CD4-positive, alpha-beta T cell (primary cell): ENCODE results near the gene DPP4. TPM values are rescaled to one million over a fixed set of nuclear protein-coding genes. Genes with fewer than 3 reads are reported as not detected.
"Not testable (repeated sequence)": the region's sequence is repeated elsewhere in the genome, so short reads cannot be mapped to it uniquely, and the experiment has no call there.

Experiments used
- ATAC-seq: fragments of 200-7000 bp; cut with Tn5 transposase; one replicate; pipeline ENCODE4 v1.10.0; 2022; ENCODE audit warnings: mild to moderate bottlenecking; ENCODE audit not compliant: poor library complexity
- CTCF ChIA-PET: fragments of 350-600 bp; sonication (Branson Sonifier 250); formaldehyde crosslinking; loops from one replicate; lab custom pipeline; 2021; ENCODE audit warnings: antibody characterized with exemption, inconsistent platforms; lab: Charles Lee
- POLR2A ChIA-PET: fragments of 350-600 bp; sonication (Branson Sonifier 250); formaldehyde crosslinking; loops from one replicate; lab custom pipeline; 2021; ENCODE audit warnings: antibody characterized with exemption, inconsistent platforms; lab: Charles Lee
- DNase-seq, 14 experiments: peaks; one replicate each; pipeline ENCODE4 v3.0.0-alpha.2; 2013 to 2020; ENCODE audit warnings: mixed read lengths in 2 of 14
- H3K27ac ChIP-seq, 2 donors: one replicate each; pipeline versions ENCODE4 v1.5.1 to v1.7.0; 2013; ENCODE audit warnings: low read length in 2 of 2, low read depth in 1 of 2, mild to moderate bottlenecking in 1 of 2
- H3K27me3 ChIP-seq, 2 experiments: 1 replicate in 1 of 2; 2 replicates in 1 of 2; pipeline versions ENCODE4 v1.6.1 to v1.7.0; 2013; ENCODE audit warnings: low read length in 2 of 2, control low read depth in 1 of 2, mild to moderate bottlenecking in 1 of 2, moderate library complexity in 1 of 2; ENCODE audit not compliant: insufficient read depth in 2 of 2, control insufficient read depth in 1 of 2
- H3K36me3 ChIP-seq: one replicate; pipeline ENCODE4 v1.6.1; 2013; ENCODE audit warnings: low read length, control low read depth; ENCODE audit not compliant: insufficient read depth
- H3K4me1 ChIP-seq: one replicate; pipeline ENCODE4 v1.6.1; 2013; ENCODE audit warnings: low read length, control low read depth; ENCODE audit not compliant: insufficient read depth
- H3K4me3 ChIP-seq: one replicate; pipeline ENCODE4 v1.5.1; 2013; ENCODE audit warnings: mild to moderate bottlenecking, low read length, moderate library complexity
- H3K9me3 ChIP-seq, 2 experiments: 1 replicate in 1 of 2; 2 replicates in 1 of 2; pipeline versions ENCODE4 v1.6.1 to v1.7.0; 2013; ENCODE audit warnings: low read length in 2 of 2, mild to moderate bottlenecking in 2 of 2, control low read depth in 1 of 2, moderate library complexity in 1 of 2; ENCODE audit not compliant: control insufficient read depth in 1 of 2, insufficient read depth in 1 of 2
- H3K27ac Mint-ChIP-seq: one replicate; pipeline ENCODE4 v1.8.0; 2020; ENCODE audit warnings: mixed read lengths
- H3K27me3 Mint-ChIP-seq: one replicate; pipeline ENCODE4 v1.8.0; 2021; ENCODE audit warnings: mixed read lengths
- H3K36me3 Mint-ChIP-seq: one replicate; pipeline ENCODE4 v1.8.0; 2021; ENCODE audit warnings: low read depth, mixed read lengths
- H3K4me1 Mint-ChIP-seq: one replicate; pipeline ENCODE4 v1.8.0; 2021; ENCODE audit warnings: low read depth, mixed read lengths
- H3K4me3 Mint-ChIP-seq: one replicate; pipeline ENCODE4 v1.8.0; 2020; ENCODE audit warnings: mild to moderate bottlenecking, mixed read lengths
- H3K9me3 Mint-ChIP-seq: one replicate; pipeline ENCODE4 v1.8.0; 2020; ENCODE audit warnings: mixed read lengths
- CTCF ChIP-seq: fragments of 200-600 bp; IDR thresholded peaks from one replicate; pipeline ENCODE4 v1.8.0; 2022; ENCODE audit warnings: antibody characterized with exemption, mild to moderate bottlenecking
- intact Hi-C, 2 experiments: fragments of 100-400 bp; cut with DNase I in 1 of 2; cut with micrococcal nuclease in 1 of 2; formaldehyde crosslinking; loops; one replicate each; pipeline versions ENCODE4 v1.15.1 to v1.9.0; 2023 to 2025; cut with DNase I, micrococcal nuclease
- total RNA-seq, 174 experiments: library from RNA in 2 of 174; stranded (reverse) in 2 of 174; gene quantifications; one replicate each; pipeline ENCODE4 v1.2.3 and lab custom pipeline; 2021 to 2026

The DPP4 gene
- total RNA-seq, 2 experiments from 2014 or later, result 15.5 to 16.7 TPM

GRCh38 chr2:161956738-161957137 is 117.3 kb downstream of the DPP4 start:
- intact Hi-C loops, result loop anchor here in 1 of 2 experiments (5.0 kb wide), 1 partner anchor 36 kb away; no protein-coding TSS in a partner anchor
- Mint-ChIP-seq H3K9me3 (no peaks in the 10 kb centered on the region), H3K36me3 (no peaks in the 10 kb centered on the region), H3K4me3 (peak overlapping the region; percentile 69), H3K4me1 (peaks cover 52% of the 10 kb centered on the region), H3K27ac (peak overlapping the region; percentile 81), H3K27me3 (no peaks in the 10 kb centered on the region)
- ATAC-seq (peak; percentile 43), DNase-seq (peak in 4 of 14 experiments; percentile 12 to 74 (median 43))
- Histone ChIP-seq H3K36me3 (no peaks in the 10 kb centered on the region), H3K27me3 (no peaks in the 10 kb centered on the region), H3K9me3 (no peaks in the 10 kb centered on the region), H3K27ac (peak overlapping the region in 1 of 2 donors; percentile 53), H3K4me1 (peaks cover 33% of the 10 kb centered on the region), H3K4me3 (no peak overlapping the region)
- ChIA-PET POLR2A (interaction anchor here (0.5 to 1.1 kb wide), 4 partner anchors 12 to 176 kb away, joined by 3 to 4 read pairs (median 4); no protein-coding TSS in a partner anchor), CTCF (no interaction called here)
- TF ChIP-seq CTCF, result no peak

GRCh38 chr2:161955211-161955610 is 118.8 kb downstream of the DPP4 start:
- DNase-seq, result no peak

GRCh38 chr2:161954103-161954502 is 119.9 kb downstream of the DPP4 start:
- intact Hi-C loops, result no loop called here
- Mint-ChIP-seq H3K27me3 (no peaks in the 10 kb centered on the region), H3K9me3 (no peaks in the 10 kb centered on the region), H3K36me3 (no peaks in the 10 kb centered on the region), H3K27ac (peak overlapping the region; percentile 1), H3K4me1 (peaks cover 52% of the 10 kb centered on the region), H3K4me3 (peak overlapping the region; percentile 12)
- POLR2A ChIA-PET, result interaction anchor here (0.8 to 2.2 kb wide), 5 partner anchors 36 to 365 kb away, joined by 3 to 22 read pairs (median 4); partner anchors contain the start of gene IFIH1
- DNase-seq (peak in 4 of 14 experiments; percentile 34 to 80 (median 74)), ATAC-seq (peak; percentile 76)
- TF ChIP-seq CTCF, result no peak
- H3K4me3 ChIP-seq, result no peak overlapping the region
- no peaks in the 10 kb centered on the region for H3K27me3 ChIP-seq
- CTCF ChIA-PET, result interaction anchor here (1.4 kb wide), 1 partner anchor 1525 kb away, joined by 3 read pairs; no protein-coding TSS in a partner anchor
- no peaks in the 10 kb centered on the region for H3K9me3 ChIP-seq
- H3K27ac ChIP-seq, result no peak overlapping the region
- H3K36me3 ChIP-seq, result no peaks in the 10 kb centered on the region
- peaks cover 33% of the 10 kb centered on the region for H3K4me1 ChIP-seq

More at GRCh38 chr2:161955211-161955610, 118.8 kb downstream of the DPP4 start:
- Histone ChIP-seq H3K27ac (no peak overlapping the region), H3K9me3 (no peaks in the 10 kb centered on the region), H3K36me3 (no peaks in the 10 kb centered on the region), H3K4me1 (peaks cover 33% of the 10 kb centered on the region), H3K4me3 (no peak overlapping the region), H3K27me3 (no peaks in the 10 kb centered on the region)
- intact Hi-C loops, result loop anchor here in 1 of 2 experiments (5.0 kb wide), 1 partner anchor 37 kb away; no protein-coding TSS in a partner anchor
- Mint-ChIP-seq H3K4me3 (peak overlapping the region; percentile 4), H3K4me1 (peaks cover 52% of the 10 kb centered on the region), H3K9me3 (no peaks in the 10 kb centered on the region), H3K27ac (no peak overlapping the region), H3K27me3 (no peaks in the 10 kb centered on the region), H3K36me3 (no peaks in the 10 kb centered on the region)
- ATAC-seq, result no peak
- no peak for TF ChIP-seq CTCF
- ChIA-PET POLR2A (no interaction called here), CTCF (interaction anchor here (1.4 kb wide), 1 partner anchor 1526 kb away, joined by 3 read pairs; no protein-coding TSS in a partner anchor)

GRCh38 chr2:161953367-161953766 is 120.6 kb downstream of the DPP4 start:
- intact Hi-C loops, H3K27ac ChIP-seq, H3K36me3 ChIP-seq, H3K27me3 ChIP-seq, DNase-seq, H3K9me3 Mint-ChIP-seq, H3K4me3 ChIP-seq, H3K36me3 Mint-ChIP-seq, H3K27me3 Mint-ChIP-seq, ATAC-seq, H3K9me3 ChIP-seq: not testable (repeated sequence)
- Mint-ChIP-seq H3K27ac (peak overlapping the region; percentile 52), H3K4me3 (peak overlapping the region; percentile 22), H3K4me1 (peaks cover 52% of the 10 kb centered on the region)
- POLR2A ChIA-PET, result interaction anchor here (0.7 to 2.2 kb wide), 2 partner anchors 18 to 59 kb away, joined by 4 to 22 read pairs; no protein-coding TSS in a partner anchor
- peaks cover 33% of the 10 kb centered on the region for H3K4me1 ChIP-seq
- CTCF ChIA-PET, result interaction anchor here (0.9 kb wide), 2 partner anchors 57 to 120 kb away, joined by 3 read pairs; partner anchors contain the start of gene DPP4
